Epithelial cell of esophagus (primary cell): Measurements from ENCODE around the gene ZNF189.

Experiments used
- DNase-seq: peaks from one replicate; pipeline ENCODE4 v3.0.0; 2010; ENCODE audit warnings: low read depth
- H3K4me3 ChIP-seq: 2 replicates; pipeline ENCODE4 v1.5.1; 2011; ENCODE audit warnings: mild to moderate bottlenecking, low read length, control low read depth
- CTCF ChIP-seq: IDR thresholded peaks from 2 replicates; pipeline ENCODE4 v1.5.1; 2011; ENCODE audit warnings: low read depth, mild to moderate bottlenecking, low read length, control low read depth, inconsistent platforms; ENCODE audit not compliant: insufficient read depth; ENCODE audit errors: missing control alignments

ZNF189 gene

GRCh38 chr9:101356619-101357018, 42.0 kb upstream of the ZNF189 start:
- TF ChIP-seq CTCF: no peak
- H3K4me3 ChIP-seq: no peak overlapping the region
- DNase-seq: no peak

GRCh38 chr9:101359679-101360078, 39.0 kb upstream of the ZNF189 start:
- TF ChIP-seq CTCF: no peak
- no peak for DNase-seq
- no peak overlapping the region for H3K4me3 ChIP-seq

- no peak for TF ChIP-seq CTCF
- no peak for DNase-seq
- H3K4me3 ChIP-seq: no peak overlapping the region
These were observed 38.0 kb upstream of the ZNF189 start for GRCh38 chr9:101360647-101361046.

- no peak for TF ChIP-seq CTCF
- H3K4me3 ChIP-seq: no peak overlapping the region
- no peak for DNase-seq
These were observed 36.2 kb upstream of the ZNF189 start for GRCh38 chr9:101362450-101362849.

GRCh38 chr9:101365181-101365580, 33.5 kb upstream of the ZNF189 start:
- DNase-seq: no peak
- no peak overlapping the region for H3K4me3 ChIP-seq
- TF ChIP-seq CTCF: no peak

- no peak for TF ChIP-seq CTCF
- DNase-seq: no peak
- H3K4me3 ChIP-seq: no peak overlapping the region
These were observed 32.5 kb upstream of the ZNF189 start for GRCh38 chr9:101366038-101366756.

GRCh38 chr9:101367323-101367722, 31.3 kb upstream of the ZNF189 start:
- no peak for DNase-seq
- no peak for TF ChIP-seq CTCF
- no peak overlapping the region for H3K4me3 ChIP-seq
